ENCODE data around the gene TNNI2.

TNNI2 gene

DNA sequence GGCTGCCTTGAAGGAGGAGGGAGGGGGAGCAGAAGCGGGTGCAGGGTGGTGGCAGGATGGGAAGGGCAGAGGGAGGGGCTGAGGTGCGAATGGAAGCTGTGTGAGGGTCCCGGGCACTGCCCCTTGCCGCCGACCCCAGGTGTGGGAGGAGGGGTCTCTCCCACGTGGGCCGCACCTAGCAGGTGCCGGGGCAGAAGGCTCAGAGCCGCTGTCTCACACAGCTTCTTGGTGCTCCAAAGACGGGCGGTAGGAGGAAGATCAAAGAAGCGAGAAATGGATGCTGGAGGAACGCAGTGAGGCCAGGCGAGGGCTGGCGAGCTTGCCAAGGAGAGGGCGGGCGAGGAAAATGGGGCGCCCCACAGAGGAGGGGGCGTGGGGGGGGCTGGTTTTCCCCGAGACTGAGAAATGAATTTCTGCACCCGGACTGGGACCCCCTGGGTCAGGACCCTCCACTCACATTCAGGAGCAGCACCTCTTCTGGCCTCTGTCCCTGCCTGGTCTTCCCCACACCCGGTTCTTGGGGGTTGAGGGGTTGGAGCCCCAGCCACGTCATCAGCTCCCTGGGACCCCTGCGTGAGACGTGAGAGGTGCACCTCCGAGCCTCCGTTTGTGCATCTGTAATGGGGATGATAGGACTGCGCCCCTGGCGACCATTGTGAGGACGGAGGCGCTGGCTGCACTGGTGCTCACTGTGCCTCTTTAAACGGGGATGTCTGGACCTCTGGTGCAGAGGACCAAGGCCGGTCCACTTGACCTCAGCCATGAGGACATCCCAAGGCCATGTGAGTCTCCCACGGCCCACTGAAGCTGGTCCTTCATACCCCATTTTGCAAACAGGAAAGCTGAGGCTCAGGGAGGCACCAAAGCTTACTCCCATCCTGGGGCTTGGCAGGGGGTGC lies 30.9 kb downstream of the TNNI2 start:
- no peak for DNase-seq (ENCODE audit: low spot score)
- in situ Hi-C loops (cut with MboI; ENCODE audit: low pct_unique_long_range_greater_than_20kb, low sequenced_read_pairs, unreplicated experiment): no loop called here
- TF ChIP-seq CTCF (IDR thresholded peaks at IDR 0.05; ENCODE audit: extremely low read depth, insufficient read depth, missing control alignments): no peak

- in situ Hi-C loops (cut with MboI; ENCODE audit: low pct_unique_long_range_greater_than_20kb, low sequenced_read_pairs, unreplicated experiment): no loop called here
These were observed 31.5 kb downstream of the TNNI2 start for GRCh38 chr11:1870326-1870696.

GRCh38 chr11:1870721-1871466 lies 32.1 kb downstream of the TNNI2 start:
- in situ Hi-C loops (cut with MboI; ENCODE audit: low pct_unique_long_range_greater_than_20kb, low sequenced_read_pairs, unreplicated experiment): no loop called here
- DNase-seq (ENCODE audit: low spot score): no peak
- TF ChIP-seq CTCF (IDR thresholded peaks at IDR 0.05; ENCODE audit: extremely low read depth, insufficient read depth, missing control alignments): no peak

More at GRCh38 chr11:1870326-1870696, 31.5 kb downstream of the TNNI2 start:
- no peak for TF ChIP-seq CTCF (IDR thresholded peaks at IDR 0.05; ENCODE audit: extremely low read depth, insufficient read depth, missing control alignments)
- no peak for DNase-seq (ENCODE audit: low spot score)

GRCh38 chr11:1871531-1871930 lies 32.8 kb downstream of the TNNI2 start:
- TF ChIP-seq CTCF (IDR thresholded peaks at IDR 0.05; ENCODE audit: extremely low read depth, insufficient read depth, missing control alignments): no peak
- in situ Hi-C loops (cut with MboI; ENCODE audit: low pct_unique_long_range_greater_than_20kb, low sequenced_read_pairs, unreplicated experiment): no loop called here
- no peak for DNase-seq (ENCODE audit: low spot score)

DNA sequence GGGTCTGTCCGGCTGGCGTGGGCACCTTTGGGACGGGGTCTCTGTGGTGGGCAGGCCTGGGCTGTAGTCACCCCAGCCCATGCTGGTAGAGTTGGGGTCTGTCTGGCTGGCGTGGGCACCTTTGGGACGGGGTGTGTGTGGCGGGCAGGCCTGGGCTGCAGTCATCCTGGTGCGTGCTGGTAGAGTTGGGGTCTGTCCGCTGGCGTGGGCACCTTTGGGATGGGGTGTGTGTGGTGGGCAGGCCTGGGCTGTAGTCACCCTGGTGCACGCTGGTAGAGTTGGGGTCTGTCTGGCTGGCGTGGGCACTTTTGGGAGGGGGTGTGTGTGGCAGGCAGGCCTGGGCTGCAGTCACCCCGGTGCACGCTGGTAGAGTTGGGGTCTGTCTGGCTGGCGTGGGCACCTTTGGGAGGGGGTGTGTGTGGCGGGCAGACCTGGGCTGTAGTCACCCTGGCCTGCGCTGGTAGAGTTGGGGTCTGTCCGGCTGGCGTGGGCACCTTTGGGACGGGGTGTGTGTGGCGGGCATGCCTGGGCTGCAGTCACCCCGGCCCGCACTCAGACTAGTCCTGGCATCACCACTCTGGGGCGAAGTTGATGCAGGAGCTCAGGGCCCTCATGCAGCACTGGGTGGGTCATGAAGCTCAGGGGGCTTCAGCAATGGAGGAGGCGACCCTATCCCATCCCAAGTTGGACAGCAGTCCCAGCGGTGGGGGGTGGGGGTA lies 33.6 kb downstream of the TNNI2 start:
- no peak for DNase-seq (ENCODE audit: low spot score)

More for the DNA sequence above, 33.6 kb downstream of the TNNI2 start:
- in situ Hi-C loops (cut with MboI; ENCODE audit: low pct_unique_long_range_greater_than_20kb, low sequenced_read_pairs, unreplicated experiment): no loop called here
- no peak for TF ChIP-seq CTCF (IDR thresholded peaks at IDR 0.05; ENCODE audit: extremely low read depth, insufficient read depth, missing control alignments)
